ENCODE results near the gene ACACB.
"Not testable (repeated sequence)": the region's sequence is repeated elsewhere in the genome, so short reads cannot be mapped to it uniquely, and the experiment has no call there.

GRCh38 chr12:109172787-109173186 is 56.4 kb downstream of the ACACB start:
- not testable (repeated sequence) for TF ChIP-seq EZH2 (IDR thresholded peaks at IDR 0.05; ENCODE audit: borderline replicate concordance, low read depth, low read length, severe bottlenecking); CTCF (IDR thresholded peaks at IDR 0.05; ENCODE audit: borderline replicate concordance, extremely low read depth, low read length, poor library complexity, severe bottlenecking)

Measured in DND-41 (cell line).